Right kidney (tissue), 1 donor: Measurements from ENCODE around the gene MOB1B.
A peak's percentile ranks its signal among the peaks of the same experiment; 100 is the strongest.
"Not testable (repeated sequence)": the region's sequence is repeated elsewhere in the genome, so short reads cannot be mapped to it uniquely, and the experiment has no call there.

Source experiments
- DNase-seq: peaks from one replicate; pipeline ENCODE4 v3.0.0-alpha.2; 2016

MOB1B gene

GRCh38 chr4:70948665-70949260 lies 46.6 kb downstream of the MOB1B start:
- no peak for DNase-seq

- no peak for DNase-seq
These were observed 51.9 kb downstream of the MOB1B start for GRCh38 chr4:70954032-70954431.

GRCh38 chr4:70956549-70957210 lies 54.5 kb downstream of the MOB1B start:
- DNase-seq = no peak

- DNase-seq = no peak
These were observed 56.5 kb downstream of the MOB1B start for GRCh38 chr4:70958681-70959080.

GRCh38 chr4:70969076-70969475 lies 66.9 kb downstream of the MOB1B start:
- no peak for DNase-seq

GRCh38 chr4:70976252-70976651 lies 74.1 kb downstream of the MOB1B start:
- DNase-seq = no peak

GRCh38 chr4:70979445-70980008 lies 77.4 kb downstream of the MOB1B start:
- no peak for DNase-seq

- no peak for DNase-seq
These were observed 78.0 kb downstream of the MOB1B start for GRCh38 chr4:70980196-70980595.

GRCh38 chr4:70984106-70984505 lies 81.9 kb downstream of the MOB1B start:
- no peak for DNase-seq

GRCh38 chr4:70984589-70984988 lies 82.4 kb downstream of the MOB1B start:
- no peak for DNase-seq

- DNase-seq = no peak
These were observed 89.4 kb downstream of the MOB1B start for GRCh38 chr4:70991596-70991995.

- DNase-seq = no peak
These were observed 90.3 kb downstream of the MOB1B start for GRCh38 chr4:70992391-70992881.

GRCh38 chr4:70993181-70994068 lies 91.3 kb downstream of the MOB1B start, which contains the start of gene DCK:
Gene DCK, plus strand, starts transcription at chr4:70993649. Its CDS starts 187 bp downstream, at chr4:70993836.
- peak; percentile 97 for DNase-seq

- no peak for DNase-seq
These were observed 91.8 kb downstream of the MOB1B start for GRCh38 chr4:70994069-70994366.

- DNase-seq = no peak
These were observed 92.4 kb downstream of the MOB1B start for GRCh38 chr4:70994387-70995099.

- no peak for DNase-seq
These were observed 93.8 kb downstream of the MOB1B start for GRCh38 chr4:70996018-70996360.

GRCh38 chr4:70997036-70997435 lies 94.9 kb downstream of the MOB1B start:
- DNase-seq = no peak

GRCh38 chr4:70997546-70997945 lies 95.4 kb downstream of the MOB1B start:
- DNase-seq = no peak

- not testable (repeated sequence) for DNase-seq
These were observed 97.5 kb downstream of the MOB1B start for GRCh38 chr4:70999639-71000038.

- DNase-seq = not testable (repeated sequence)
These were observed 99.2 kb downstream of the MOB1B start for GRCh38 chr4:71001363-71001762.

GRCh38 chr4:71004281-71004851 lies 102.2 kb downstream of the MOB1B start:
- peak; percentile 51 for DNase-seq

- not testable (repeated sequence) for DNase-seq
These were observed 102.9 kb downstream of the MOB1B start for GRCh38 chr4:71005025-71005424.
